Astrocyte (in vitro differentiated cells and primary cell): ENCODE measurements around the gene CLIP2. TPM values are rescaled to one million over a fixed set of nuclear protein-coding genes. Genes with fewer than 3 reads are reported as not detected.

ENCODE experiments used
- DNase-seq: peaks from one replicate; pipeline ENCODE4 v3.0.0-alpha.2; 2010; ENCODE audit warnings: low read depth
- FAIRE-seq: peaks from 2 replicates; lab custom pipeline; 2011; peaks lifted over from hg19 to GRCh38; lab: Jason Lieb, UNC
- H2AFZ ChIP-seq: 2 replicates; pipeline ENCODE4 v1.6.0; 2012; ENCODE audit warnings: low read depth, low read length, inconsistent platforms
- H3K27ac ChIP-seq: 2 replicates; pipeline ENCODE4 v1.5.1; 2011; ENCODE audit warnings: low read depth, low read length, inconsistent platforms
- H3K27me3 ChIP-seq: 2 replicates; pipeline ENCODE4 v1.6.0; 2011; ENCODE audit warnings: low read length, inconsistent platforms; ENCODE audit not compliant: insufficient read depth
- H3K36me3 ChIP-seq: 2 replicates; pipeline ENCODE4 v1.5.1; 2011; ENCODE audit warnings: low read length, inconsistent platforms; ENCODE audit not compliant: insufficient read depth
- H3K4me1 ChIP-seq: 2 replicates; pipeline ENCODE4 v1.5.1; 2011; ENCODE audit warnings: low read length, inconsistent platforms; ENCODE audit not compliant: insufficient read depth
- H3K4me2 ChIP-seq: 2 replicates; pipeline ENCODE4 v1.6.0; 2012; ENCODE audit warnings: low read length, inconsistent platforms
- H3K4me3 ChIP-seq: 2 replicates; pipeline ENCODE4 v1.5.1; 2011; ENCODE audit warnings: low read depth, mild to moderate bottlenecking, low read length, inconsistent platforms; ENCODE audit not compliant: insufficient read depth
- H3K79me2 ChIP-seq: 2 replicates; pipeline ENCODE4 v1.6.0; 2012; ENCODE audit warnings: mild to moderate bottlenecking, low read length, inconsistent platforms; ENCODE audit not compliant: insufficient read depth
- H3K9ac ChIP-seq: 2 replicates; pipeline ENCODE4 v1.6.0; 2012; ENCODE audit warnings: mild to moderate bottlenecking, low read length, inconsistent platforms
- H3K9me3 ChIP-seq: 2 replicates; pipeline ENCODE4 v1.5.1; 2012; ENCODE audit warnings: low read depth, mild to moderate bottlenecking, low read length, inconsistent platforms; ENCODE audit not compliant: insufficient read depth
- H4K20me1 ChIP-seq: 2 replicates; pipeline ENCODE4 v1.6.0; 2012; ENCODE audit warnings: low read length, inconsistent platforms; ENCODE audit not compliant: insufficient read depth
- H3K27ac Mint-ChIP-seq: one replicate; pipeline ENCODE4 v1.8.0; 2021; ENCODE audit warnings: mild to moderate bottlenecking, mixed read lengths; ENCODE audit not compliant: unreplicated experiment
- H3K27me3 Mint-ChIP-seq: one replicate; pipeline ENCODE4 v1.8.0; 2021; ENCODE audit warnings: low read depth, mixed read lengths; ENCODE audit not compliant: unreplicated experiment
- H3K36me3 Mint-ChIP-seq: one replicate; pipeline ENCODE4 v1.8.0; 2021; ENCODE audit warnings: low read depth, mixed read lengths; ENCODE audit not compliant: unreplicated experiment
- H3K4me1 Mint-ChIP-seq: one replicate; pipeline ENCODE4 v1.8.0; 2021; ENCODE audit warnings: low read depth, mixed read lengths; ENCODE audit not compliant: unreplicated experiment
- H3K4me3 Mint-ChIP-seq: one replicate; pipeline ENCODE4 v1.8.0; 2021; ENCODE audit warnings: mild to moderate bottlenecking, moderate library complexity, mixed read lengths; ENCODE audit not compliant: unreplicated experiment
- H3K9me3 Mint-ChIP-seq: one replicate; pipeline ENCODE4 v1.8.0; 2021; ENCODE audit warnings: mild to moderate bottlenecking, mixed read lengths; ENCODE audit not compliant: unreplicated experiment
- CTCF ChIP-seq: IDR thresholded peaks from 2 replicates; pipeline ENCODE4 v1.5.1; 2011; ENCODE audit warnings: low read depth, mild to moderate bottlenecking, inconsistent platforms, low read length, moderate library complexity; ENCODE audit not compliant: insufficient read depth
- EZH2 ChIP-seq: IDR thresholded peaks from 2 replicates; pipeline ENCODE4 v1.6.1; 2012; ENCODE audit warnings: mild to moderate bottlenecking, low read length, inconsistent platforms; ENCODE audit not compliant: insufficient read depth
- total RNA-seq: library from RNA; stranded (reverse); gene quantifications from 2 replicates; pipeline ENCODE4 v1.2.1, GENCODE V29; 2021

CLIP2 gene
- total RNA-seq, 1 donor from 2014 or later: 31.4 TPM

DNA sequence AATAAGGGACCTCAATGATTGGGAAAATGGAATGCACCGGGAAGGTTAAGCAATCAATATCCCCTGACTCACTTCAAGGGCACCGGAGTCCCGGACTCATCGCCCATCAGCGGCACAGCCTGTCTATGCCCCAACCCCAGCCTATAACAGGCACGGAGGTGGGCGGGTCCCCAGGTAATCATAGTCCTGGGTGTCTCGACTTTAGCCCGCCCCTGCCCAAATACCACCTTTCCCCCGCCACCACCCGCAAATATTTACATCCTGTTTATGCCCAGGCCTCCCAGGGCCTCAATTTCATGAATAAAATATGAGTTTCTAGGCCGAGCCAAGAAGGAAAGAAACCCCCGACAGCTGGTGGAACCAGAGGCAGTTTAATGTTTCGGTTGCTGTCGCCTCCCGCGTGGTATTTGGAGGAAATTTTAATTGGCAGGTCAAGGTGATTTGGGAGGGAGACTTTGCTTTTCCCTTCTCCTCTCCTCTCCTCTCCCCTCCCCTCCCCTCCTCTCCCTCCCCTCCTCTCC, 19.4 kb upstream of the CLIP2 start:
- Histone ChIP-seq H3K4me1 (peaks cover 17% of the 10 kb centered on the region), H3K79me2 (no peaks in the 10 kb centered on the region), H3K9me3 (no peaks in the 10 kb centered on the region), H2AFZ (peak overlapping the region; percentile 58), H4K20me1 (no peaks in the 10 kb centered on the region), H3K27me3 (no peaks in the 10 kb centered on the region), H3K4me3 (peak overlapping the region; percentile 51), H3K27ac (no peak overlapping the region), H3K4me2 (peak overlapping the region; percentile 86), H3K9ac (peak overlapping the region; percentile 61), H3K36me3 (no peaks in the 10 kb centered on the region)
- Mint-ChIP-seq H3K27me3 (no peaks in the 10 kb centered on the region), H3K4me3 (peak overlapping the region; percentile 46), H3K36me3 (no peaks in the 10 kb centered on the region), H3K27ac (peak overlapping the region; percentile 34), H3K4me1 (peaks cover 11% of the 10 kb centered on the region), H3K9me3 (no peaks in the 10 kb centered on the region)
- DNase-seq: peak; percentile 70
- TF ChIP-seq EZH2 (no peak), CTCF (no peak)
- no peak for FAIRE-seq

- H3K4me2 ChIP-seq: peak overlapping the region; percentile 73
- H3K4me1 Mint-ChIP-seq: peaks cover 11% of the 10 kb centered on the region
- no peak overlapping the region for H2AFZ ChIP-seq
- no peaks in the 10 kb centered on the region for H3K27me3 Mint-ChIP-seq
- H3K27me3 ChIP-seq: no peaks in the 10 kb centered on the region
- no peaks in the 10 kb centered on the region for H3K9me3 ChIP-seq
- no peaks in the 10 kb centered on the region for H3K36me3 ChIP-seq
- no peak for TF ChIP-seq EZH2
- no peak for TF ChIP-seq CTCF
- peak overlapping the region; percentile 98 for H3K27ac Mint-ChIP-seq
- H3K79me2 ChIP-seq: no peaks in the 10 kb centered on the region
- no peaks in the 10 kb centered on the region for H3K36me3 Mint-ChIP-seq
- H3K4me1 ChIP-seq: peaks cover 17% of the 10 kb centered on the region
- H3K27ac ChIP-seq: peak overlapping the region; percentile 94
- FAIRE-seq: no peak
- H4K20me1 ChIP-seq: no peaks in the 10 kb centered on the region
- H3K9me3 Mint-ChIP-seq: no peaks in the 10 kb centered on the region
- H3K4me3 ChIP-seq: no peak overlapping the region
- no peak overlapping the region for H3K4me3 Mint-ChIP-seq
- DNase-seq: no peak
- peak overlapping the region; percentile 81 for H3K9ac ChIP-seq
These were observed 17.5 kb upstream of the CLIP2 start for GRCh38 chr7:74271742-74272141.

DNA sequence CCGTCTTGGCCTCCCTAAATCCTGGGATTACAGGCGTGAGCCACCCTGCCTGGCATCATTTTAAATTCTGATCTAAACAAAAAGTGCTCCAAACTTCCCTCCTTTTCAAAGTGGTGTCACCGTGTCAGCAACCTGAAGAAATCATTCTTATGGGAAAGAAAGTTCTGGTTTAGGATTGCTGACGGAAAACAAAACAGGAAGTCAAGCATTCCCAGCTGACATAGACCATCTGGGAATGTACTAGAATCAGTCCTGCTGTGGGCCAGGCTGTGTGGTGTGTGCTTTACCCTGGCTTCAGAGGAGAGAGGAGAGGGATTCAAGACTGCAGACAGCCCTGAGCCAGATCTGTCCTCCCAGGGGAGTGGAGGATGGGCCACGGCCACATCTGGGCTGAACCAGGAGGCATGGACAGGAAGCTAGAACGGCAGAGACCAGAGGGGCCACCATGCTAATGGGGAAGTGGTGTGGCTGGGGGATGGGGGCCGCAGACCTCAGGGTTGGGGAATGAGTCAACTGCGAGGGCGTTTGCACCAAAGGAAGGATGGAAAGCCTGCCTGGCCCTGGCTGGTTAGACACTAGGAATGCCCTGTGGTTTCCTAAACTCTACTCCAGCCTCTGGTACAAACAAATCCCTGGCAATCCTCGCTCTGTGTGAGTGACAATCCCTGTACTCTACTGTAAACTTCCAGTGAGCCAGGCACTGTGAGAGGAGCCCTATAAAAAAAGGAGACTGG, 16.7 kb upstream of the CLIP2 start:
- no peaks in the 10 kb centered on the region for H3K9me3 ChIP-seq
- TF ChIP-seq EZH2 (no peak), CTCF (no peak)
- H3K4me3 ChIP-seq: no peak overlapping the region
- peaks cover 17% of the 10 kb centered on the region for H3K4me1 ChIP-seq
- no peaks in the 10 kb centered on the region for H3K36me3 Mint-ChIP-seq
- H3K9me3 Mint-ChIP-seq: no peaks in the 10 kb centered on the region
- no peaks in the 10 kb centered on the region for H3K36me3 ChIP-seq
- H3K4me1 Mint-ChIP-seq: peaks cover 11% of the 10 kb centered on the region
- peak overlapping the region; percentile 59 for H2AFZ ChIP-seq
- H3K27ac ChIP-seq: peak overlapping the region; percentile 94
- H3K4me2 ChIP-seq: peak overlapping the region; percentile 73
- H3K27me3 Mint-ChIP-seq: no peaks in the 10 kb centered on the region
- H3K79me2 ChIP-seq: no peaks in the 10 kb centered on the region
- H4K20me1 ChIP-seq: no peaks in the 10 kb centered on the region
- FAIRE-seq: peak; percentile 58
- H3K27me3 ChIP-seq: no peaks in the 10 kb centered on the region
- peak overlapping the region; percentile 98 for H3K27ac Mint-ChIP-seq
- H3K4me3 Mint-ChIP-seq: peak overlapping the region; percentile 71
- peak overlapping the region; percentile 81 for H3K9ac ChIP-seq
- peak; percentile 96 for DNase-seq
